Smooth muscle cell (in vitro differentiated cells): ENCODE measurements around the gene GMPR. TPM values are rescaled to one million over a fixed set of nuclear protein-coding genes. Genes with fewer than 3 reads are reported as not detected.

Experiments
- DNase-seq: peaks from one replicate; lab custom pipeline; 2025; ENCODE audit not compliant: unreplicated experiment; lab: John Stamatoyannopoulos, UW
- H2AFZ ChIP-seq: fragments of 200-600 bp; sonication (generic); 2 replicates; pipeline ENCODE4 v1.6.0; 2016; ENCODE audit warnings: antibody characterized with exemption, low read depth, mild to moderate bottlenecking
- H3F3A ChIP-seq: fragments of 200-600 bp; sonication (generic); 2 replicates; pipeline ENCODE4 v1.6.0; 2017; ENCODE audit warnings: antibody characterized with exemption, low read depth
- H3K27ac ChIP-seq: fragments of 200-600 bp; sonication (generic); 2 replicates; pipeline ENCODE4 v1.5.1; 2016; ENCODE audit warnings: low read depth, mild to moderate bottlenecking
- H3K27me3 ChIP-seq: fragments of 200-600 bp; sonication (generic); 2 replicates; pipeline ENCODE4 v1.6.1; 2016; ENCODE audit warnings: low read depth, mild to moderate bottlenecking
- H3K36me3 ChIP-seq: fragments of 200-600 bp; sonication (generic); 2 replicates; pipeline ENCODE4 v1.5.1; 2016; ENCODE audit warnings: low read depth
- H3K4me1 ChIP-seq: fragments of 200-600 bp; sonication (generic); 2 replicates; pipeline ENCODE4 v1.5.1; 2016; ENCODE audit warnings: low read depth
- H3K4me2 ChIP-seq: fragments of 200-600 bp; sonication (generic); 2 replicates; pipeline ENCODE4 v1.6.0; 2016; ENCODE audit warnings: mild to moderate bottlenecking
- H3K4me3 ChIP-seq: fragments of 200-600 bp; sonication (generic); 2 replicates; pipeline ENCODE4 v1.5.1; 2016; ENCODE audit warnings: mild to moderate bottlenecking
- H3K79me2 ChIP-seq: fragments of 200-600 bp; sonication (generic); 2 replicates; pipeline ENCODE4 v1.6.0; 2016; ENCODE audit warnings: low read depth, mild to moderate bottlenecking
- H3K9ac ChIP-seq: fragments of 200-600 bp; sonication (generic); 2 replicates; pipeline ENCODE4 v1.6.0; 2016; ENCODE audit warnings: low read depth
- H3K9me3 ChIP-seq: fragments of 200-600 bp; sonication (generic); replicated peaks from 2 replicates; pipeline ENCODE4 v1.5.1; 2016; ENCODE audit warnings: low read depth
- H4K20me1 ChIP-seq: fragments of 200-600 bp; sonication (generic); 2 replicates; pipeline ENCODE4 v1.6.0; 2016; ENCODE audit warnings: low read depth
- CTCF ChIP-seq: fragments of 200-600 bp; sonication (generic); IDR thresholded peaks from 2 replicates; pipeline ENCODE4 v1.5.1; 2017; ENCODE audit warnings: borderline replicate concordance, mild to moderate bottlenecking, antibody characterized with exemption; ENCODE audit not compliant: insufficient read depth, poor library complexity, severe bottlenecking
- WGBS: methylation state at CpG from one replicate; pipeline ENCODE4 v1.1.7; 2016; ENCODE audit warnings: low lambda C conversion rate; 5-methylcytosine and 5-hydroxymethylcytosine counted together
- polyA plus RNA-seq: library from polyadenylated mRNA; unstranded; fragments of >200 nt; fragmentation: Nextera tagmentation; extraction: Ambion mirVana; gene quantifications from 2 replicates; pipeline ENCODE4 v1.2.1, GENCODE V29; 2016
- total RNA-seq: library from RNA; depleted of rRNA; stranded (reverse); fragments of >200 nt; gene quantifications from 2 replicates; pipeline ENCODE4 v1.2.3, GENCODE V29; 2014

GMPR gene
- total and polyA plus RNA-seq, 2 experiments from 2014 or later, result 0.74 to 1.3 TPM

GRCh38 chr6:16206595-16207037, 31.8 kb upstream of the GMPR start:
- H3F3A ChIP-seq, result peaks cover 3% of the 10 kb centered on the region
- peak overlapping the region; percentile 83 for H3K27ac ChIP-seq
- H3K4me2 ChIP-seq, result no peak overlapping the region
- peak overlapping the region; percentile 2 for H2AFZ ChIP-seq
- DNase-seq, result no peak
- H3K4me3 ChIP-seq, result no peak overlapping the region
- no peaks in the 10 kb centered on the region for H4K20me1 ChIP-seq
- no peaks in the 10 kb centered on the region for H3K36me3 ChIP-seq
- no peak overlapping the region for H3K9ac ChIP-seq
- H3K79me2 ChIP-seq, result no peaks in the 10 kb centered on the region
- no peaks in the 10 kb centered on the region for H3K9me3 ChIP-seq
- no peaks in the 10 kb centered on the region for H3K4me1 ChIP-seq
- H3K27me3 ChIP-seq, result no peaks in the 10 kb centered on the region
- WGBS, result 16% methylated on average over 6 of the region's 6 CpGs
- TF ChIP-seq CTCF, result peak; percentile 97

- Histone ChIP-seq H2AFZ (no peak overlapping the region), H3K9ac (no peak overlapping the region), H3K4me3 (no peak overlapping the region), H3K36me3 (no peaks in the 10 kb centered on the region), H3K79me2 (no peaks in the 10 kb centered on the region), H3F3A (peaks cover 3% of the 10 kb centered on the region), H4K20me1 (no peaks in the 10 kb centered on the region), H3K4me2 (no peak overlapping the region), H3K4me1 (no peaks in the 10 kb centered on the region), H3K27ac (no peak overlapping the region), H3K9me3 (no peaks in the 10 kb centered on the region), H3K27me3 (no peaks in the 10 kb centered on the region)
- no peak for TF ChIP-seq CTCF
- no peak for DNase-seq
- 91% methylated on average over 2 of the region's 2 CpGs for WGBS
Observed at GRCh38 chr6:16208989-16209388, 29.4 kb upstream of the GMPR start.

- no peaks in the 10 kb centered on the region for H3K9me3 ChIP-seq
- H3K4me2 ChIP-seq, result no peak overlapping the region
- H3K27ac ChIP-seq, result no peak overlapping the region
- H3K36me3 ChIP-seq, result no peaks in the 10 kb centered on the region
- TF ChIP-seq CTCF, result no peak
- no peak overlapping the region for H3K4me3 ChIP-seq
- H3K9ac ChIP-seq, result no peak overlapping the region
- WGBS, result 82% methylated on average over 4 of the region's 4 CpGs
- no peaks in the 10 kb centered on the region for H4K20me1 ChIP-seq
- no peak overlapping the region for H2AFZ ChIP-seq
- H3K27me3 ChIP-seq, result no peaks in the 10 kb centered on the region
- DNase-seq, result no peak
- H3K79me2 ChIP-seq, result no peaks in the 10 kb centered on the region
- H3F3A ChIP-seq, result peaks cover 3% of the 10 kb centered on the region
- no peaks in the 10 kb centered on the region for H3K4me1 ChIP-seq
Observed at GRCh38 chr6:16209539-16209938, 28.8 kb upstream of the GMPR start.

GRCh38 chr6:16212276-16212675, 26.1 kb upstream of the GMPR start:
- Histone ChIP-seq H3K9ac (no peak overlapping the region), H3K27ac (no peak overlapping the region), H3K4me2 (no peak overlapping the region), H4K20me1 (no peaks in the 10 kb centered on the region), H2AFZ (no peak overlapping the region), H3K4me3 (no peak overlapping the region), H3K9me3 (no peaks in the 10 kb centered on the region), H3F3A (no peaks in the 10 kb centered on the region), H3K36me3 (no peaks in the 10 kb centered on the region), H3K4me1 (no peaks in the 10 kb centered on the region), H3K79me2 (no peaks in the 10 kb centered on the region), H3K27me3 (no peaks in the 10 kb centered on the region)
- WGBS, result 96% methylated on average over 4 of the region's 4 CpGs
- no peak for TF ChIP-seq CTCF
- DNase-seq, result no peak
